Stimulated activated CD4-positive, alpha-beta T cell treated with anti-CD3 and anti-CD28 coated beads, Interleukin-2, amount 100 ng/mL, for 48 hours (primary cell): ENCODE measurements around the gene CLSTN2.

Source experiments
- DNase-seq, 2 donors: peaks; one replicate each; pipeline ENCODE4 v3.0.0-alpha.2; 2020

CLSTN2 gene

GRCh38 chr3:140434261-140434905 is 499.4 kb downstream of the CLSTN2 start:
- DNase-seq: no peak

DNA sequence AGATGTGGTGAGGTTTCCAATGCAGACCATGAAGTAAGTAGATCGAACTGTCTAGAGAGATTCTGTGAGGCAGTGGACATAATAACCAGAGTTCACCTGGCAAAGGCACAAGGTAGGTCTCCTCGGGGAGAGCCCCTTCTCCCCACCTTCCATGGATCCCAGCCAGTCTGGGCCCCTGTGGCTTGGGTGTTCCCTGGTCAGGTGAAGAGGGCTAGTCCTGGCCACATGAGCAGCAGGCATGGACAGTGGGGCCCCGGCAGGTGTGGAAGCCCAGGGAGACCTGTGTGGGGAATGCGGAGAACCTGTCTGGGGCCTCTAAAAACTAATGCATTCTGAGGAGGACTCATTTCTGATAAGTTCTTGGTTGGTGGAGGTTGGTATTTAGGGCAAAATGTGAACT is 501.4 kb downstream of the CLSTN2 start:
- no peak for DNase-seq

- DNase-seq: no peak
Observed at GRCh38 chr3:140438736-140439470, 503.9 kb downstream of the CLSTN2 start.

DNA sequence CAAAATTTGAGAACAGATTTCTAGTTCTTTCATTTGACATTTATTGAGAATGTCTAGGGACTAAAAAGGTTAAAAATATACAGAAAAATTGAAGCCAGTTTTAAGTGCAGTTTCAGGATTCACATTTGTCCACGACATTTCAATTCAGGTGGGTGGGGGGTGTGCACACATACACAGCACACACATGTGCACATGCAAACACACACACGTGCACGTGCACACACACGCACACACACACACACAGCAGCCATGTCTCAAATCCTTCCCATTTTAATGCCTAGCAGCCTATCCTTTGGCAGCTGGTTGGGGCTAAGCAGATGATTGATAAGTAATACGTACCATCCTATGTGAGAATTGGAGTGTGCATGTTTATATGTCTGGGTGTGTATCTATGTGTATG is 504.5 kb downstream of the CLSTN2 start:
- no peak for DNase-seq

GRCh38 chr3:140440446-140440845 is 505.5 kb downstream of the CLSTN2 start:
- no peak for DNase-seq

DNA sequence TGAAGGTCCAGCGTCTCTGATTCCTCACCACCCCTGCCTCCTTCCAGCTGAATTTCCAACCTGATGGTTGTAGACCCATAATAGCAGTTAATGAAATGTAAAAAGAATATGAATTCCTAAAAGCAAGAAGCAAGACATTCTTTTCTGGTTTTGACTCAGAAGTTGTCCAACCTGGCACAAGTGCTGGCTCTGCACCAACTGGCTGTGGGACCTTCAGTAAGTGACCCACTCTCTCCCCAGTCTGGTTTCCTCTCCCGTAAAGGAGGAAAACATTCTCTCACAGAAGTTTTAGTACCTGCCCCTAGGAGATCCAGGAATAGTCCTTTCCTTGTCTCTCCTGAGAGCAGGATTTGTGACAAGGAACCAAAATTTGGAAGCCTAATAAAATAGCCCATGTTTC is 506.0 kb downstream of the CLSTN2 start:
- no peak for DNase-seq

DNA sequence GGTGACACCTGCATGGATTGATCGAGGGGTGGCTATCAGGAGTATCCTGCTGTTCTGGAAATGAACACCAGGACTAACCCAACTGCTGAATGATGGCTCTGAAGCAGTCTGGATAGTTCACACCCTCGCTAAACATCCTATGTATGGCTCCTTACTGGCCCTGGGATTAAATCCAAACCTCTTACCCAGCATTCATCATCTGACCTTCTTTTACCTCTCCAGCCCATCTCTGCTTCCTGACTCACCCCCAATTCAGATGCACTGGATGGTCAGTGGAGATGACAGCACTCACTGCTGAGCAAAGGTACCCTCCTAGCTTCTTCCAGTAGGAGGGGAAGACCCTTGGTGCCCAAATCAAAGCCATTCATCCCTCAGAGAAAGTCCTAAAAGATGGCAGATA is 507.6 kb downstream of the CLSTN2 start:
- DNase-seq: no peak

DNA sequence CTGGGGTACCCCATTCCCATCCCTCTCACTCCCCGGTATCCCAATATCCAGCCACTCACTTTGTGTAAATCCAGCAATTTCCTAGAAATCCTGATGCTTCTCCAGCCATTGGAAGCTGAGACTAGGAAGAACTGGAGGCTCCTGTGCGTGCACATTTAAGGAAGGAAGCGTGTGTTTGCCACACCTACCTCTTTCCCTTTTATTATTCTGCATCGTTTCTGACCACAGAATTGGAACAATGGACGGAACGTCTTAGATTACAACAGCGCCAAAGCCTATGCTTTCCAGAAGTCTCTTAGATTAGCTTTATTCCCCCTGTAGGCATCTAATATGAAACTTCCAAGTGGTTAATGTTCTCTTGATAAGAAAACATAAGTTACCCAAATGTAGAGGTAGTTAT is 508.1 kb downstream of the CLSTN2 start:
- no peak for DNase-seq

GRCh38 chr3:140443806-140444205 is 508.8 kb downstream of the CLSTN2 start:
- no peak for DNase-seq

- no peak for DNase-seq
Observed at GRCh38 chr3:140446734-140447133, 511.7 kb downstream of the CLSTN2 start.

- DNase-seq: no peak
Observed at GRCh38 chr3:140447136-140447535, 512.2 kb downstream of the CLSTN2 start.

- no peak for DNase-seq
Observed at GRCh38 chr3:140448001-140448400, 513.0 kb downstream of the CLSTN2 start.

- DNase-seq: no peak
Observed at GRCh38 chr3:140449413-140450256, 514.6 kb downstream of the CLSTN2 start.

- no peak for DNase-seq
Observed at GRCh38 chr3:140453750-140454149, 518.8 kb downstream of the CLSTN2 start.

DNA sequence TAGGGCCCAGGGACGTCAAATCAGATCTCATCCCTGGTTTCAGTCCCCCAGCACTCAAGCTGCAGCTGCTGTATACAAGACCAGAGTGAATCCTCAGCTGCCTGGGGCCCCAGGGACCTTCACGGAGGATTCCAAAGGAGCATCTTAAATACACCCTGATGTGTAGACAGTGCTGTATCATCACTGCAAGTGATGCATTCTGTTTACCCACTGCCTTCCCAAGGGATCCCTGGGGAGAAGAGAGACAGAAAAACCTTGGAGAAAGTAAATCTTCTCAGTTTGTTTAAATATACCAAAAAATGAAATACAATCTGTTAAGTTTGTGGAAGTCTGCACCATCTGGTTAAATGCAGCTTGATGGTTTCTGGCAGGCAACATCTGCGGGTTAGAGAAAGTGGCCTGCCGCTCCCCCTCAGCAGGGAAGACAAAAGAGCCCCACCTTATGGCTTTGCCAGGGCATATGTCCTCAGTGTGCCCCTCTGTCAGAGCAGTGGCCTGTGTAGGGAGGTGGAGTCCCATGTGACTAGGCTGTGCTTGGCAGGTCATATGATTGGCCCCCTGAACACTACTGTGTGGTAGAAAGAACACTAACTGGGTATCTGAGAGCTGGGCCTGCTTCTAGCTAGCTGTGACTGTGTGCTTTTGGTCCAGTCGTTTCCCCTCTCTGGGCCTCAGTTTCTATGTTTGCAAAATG is 520.7 kb downstream of the CLSTN2 start:
- DNase-seq: no peak

- DNase-seq: no peak
Observed at GRCh38 chr3:140456974-140457373, 522.0 kb downstream of the CLSTN2 start.

GRCh38 chr3:140459462-140459861 is 524.5 kb downstream of the CLSTN2 start:
- DNase-seq: no peak

GRCh38 chr3:140461250-140461649 is 526.3 kb downstream of the CLSTN2 start:
- DNase-seq: no peak

GRCh38 chr3:140463355-140463754 is 528.4 kb downstream of the CLSTN2 start:
- DNase-seq: no peak

DNA sequence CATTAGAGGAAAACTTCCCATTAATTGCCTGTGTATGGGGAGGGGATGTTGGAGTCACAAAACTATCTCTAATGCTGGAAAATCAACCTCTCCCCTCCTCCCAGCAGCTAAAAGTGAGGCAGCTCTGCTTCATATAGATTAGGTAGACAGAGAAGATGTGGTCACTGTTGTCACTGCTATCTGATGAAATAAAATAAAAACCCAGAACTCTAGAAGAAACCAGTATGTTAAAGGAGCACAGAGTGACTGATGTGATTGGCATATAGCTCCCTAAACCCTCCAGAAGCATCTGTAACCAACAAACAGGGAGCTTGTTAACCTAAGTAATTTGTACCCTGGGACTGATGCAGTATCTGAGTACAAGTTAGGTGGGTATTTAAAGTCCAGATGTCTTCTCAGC is 531.0 kb downstream of the CLSTN2 start:
- no peak for DNase-seq

GRCh38 chr3:140466535-140466934 is 531.5 kb downstream of the CLSTN2 start:
- DNase-seq: no peak

- no peak for DNase-seq
Observed at GRCh38 chr3:140467104-140467577, 532.2 kb downstream of the CLSTN2 start.

DNA sequence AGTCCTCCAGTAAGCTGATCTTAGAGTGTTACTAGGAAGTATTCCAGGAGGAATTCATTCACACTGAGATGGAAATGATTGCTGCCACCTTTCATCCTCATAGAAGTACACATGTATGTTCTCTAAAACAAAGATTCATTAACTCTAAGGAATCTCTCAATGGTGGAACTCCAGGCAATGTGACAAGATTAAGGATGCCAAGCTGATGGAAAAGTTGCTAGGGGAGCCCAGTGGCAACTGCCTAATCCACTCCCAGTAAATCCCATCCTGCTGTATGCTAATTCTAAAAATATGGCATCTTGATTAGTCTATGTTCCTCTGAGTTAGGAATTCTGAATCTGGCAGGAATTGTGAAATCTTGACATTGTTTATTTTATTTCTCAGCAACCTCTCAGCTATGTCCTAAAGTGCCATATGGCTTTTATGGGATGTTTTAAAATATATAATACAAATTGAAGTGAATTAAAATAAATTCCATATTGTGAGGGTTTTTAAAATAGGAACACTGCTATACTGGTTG is 532.9 kb downstream of the CLSTN2 start:
- no peak for DNase-seq
